Left colon (tissue), 2 donors: ENCODE results near the gene MS4A6E. TPM values are rescaled to one million over a fixed set of nuclear protein-coding genes. Genes with fewer than 3 reads are reported as not detected.

Experiments
- ATAC-seq: fragments of 200-7000 bp; cut with Tn5 transposase; one replicate; pipeline ENCODE4 v1.9.1; 2020; ENCODE audit warnings: mild to moderate bottlenecking, moderate library complexity
- DNase-seq, 2 donors: peaks; one replicate each; pipeline ENCODE4 v3.0.0-alpha.2; 2020
- intact Hi-C, 2 donors: fragments of 100-400 bp; cut with DNase I in 1 of 2; cut with micrococcal nuclease in 1 of 2; formaldehyde crosslinking; loops; one replicate each; pipeline versions ENCODE4 v1.11.2 to v1.14.0; 2022; cut with DNase I, micrococcal nuclease
- total RNA-seq, 2 donors: library from RNA; stranded (reverse); fragmentation: NEBNext Ultra II Directional; extraction: Animal tissue kit (Norgen Biotek cat#: 25700); gene quantifications; one replicate each; pipeline ENCODE4 v1.2.1, GENCODE V29; 2021
- donor health status: DM: no; HTN: no; CAD: no.
- donor health status: DM: yes; HTN: yes; CAD: no.

Gene MS4A6E
- total RNA-seq, 2 donors from 2014 or later = not detected

DNA sequence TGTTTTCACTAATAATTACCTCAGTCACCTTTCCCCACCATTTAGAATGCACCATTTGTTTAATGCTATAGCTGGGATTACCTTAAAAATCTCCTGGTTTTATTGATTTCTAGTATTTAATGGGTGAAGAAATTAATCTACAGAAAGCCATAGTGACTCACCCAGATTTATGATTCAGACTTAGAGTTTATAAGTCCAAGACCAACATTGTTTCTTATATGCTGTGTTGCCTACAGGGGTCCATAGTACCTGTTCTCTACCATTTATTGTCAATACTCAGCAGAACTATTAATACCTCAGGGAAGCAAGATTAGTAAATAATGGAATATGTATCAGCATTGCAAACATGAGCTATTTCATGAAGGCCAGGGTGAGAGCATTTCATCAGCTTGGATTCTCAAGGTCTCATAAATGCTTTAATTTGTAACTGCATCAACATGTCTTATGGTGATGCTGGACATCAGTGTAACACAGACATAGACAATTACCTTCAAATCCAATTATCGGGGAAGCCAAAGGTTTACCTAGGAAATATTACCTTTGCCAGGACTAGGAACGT, 43.3 kb downstream of the MS4A6E start:
- DNase-seq (no peak), ATAC-seq (peak; percentile 20)
- intact Hi-C loops = no loop called here

DNA sequence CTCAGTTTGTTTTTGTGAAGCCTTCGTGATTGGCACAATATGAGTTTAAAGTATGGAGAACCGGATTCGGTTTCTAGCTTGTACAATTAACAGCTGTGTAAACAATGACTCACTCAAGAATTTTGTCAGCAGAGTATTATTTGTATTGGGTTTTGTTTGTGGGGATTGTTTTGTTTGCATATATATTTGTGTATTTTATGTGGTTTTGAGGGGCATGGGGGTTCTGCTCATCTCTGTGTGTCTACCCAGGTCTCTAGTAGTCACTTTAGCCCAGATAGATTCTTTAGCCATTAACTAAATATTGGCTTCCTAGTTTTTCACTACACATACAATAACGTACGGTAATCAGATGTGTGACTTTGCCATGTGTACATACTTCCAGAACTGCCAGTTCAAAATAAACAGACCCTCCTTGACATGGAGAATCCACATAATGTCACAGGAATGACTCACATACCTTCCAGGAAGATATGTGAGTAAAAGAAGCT, 43.8 kb downstream of the MS4A6E start:
- DNase-seq = no peak
- peak; percentile 85 for ATAC-seq
- intact Hi-C loops = no loop called here

DNA sequence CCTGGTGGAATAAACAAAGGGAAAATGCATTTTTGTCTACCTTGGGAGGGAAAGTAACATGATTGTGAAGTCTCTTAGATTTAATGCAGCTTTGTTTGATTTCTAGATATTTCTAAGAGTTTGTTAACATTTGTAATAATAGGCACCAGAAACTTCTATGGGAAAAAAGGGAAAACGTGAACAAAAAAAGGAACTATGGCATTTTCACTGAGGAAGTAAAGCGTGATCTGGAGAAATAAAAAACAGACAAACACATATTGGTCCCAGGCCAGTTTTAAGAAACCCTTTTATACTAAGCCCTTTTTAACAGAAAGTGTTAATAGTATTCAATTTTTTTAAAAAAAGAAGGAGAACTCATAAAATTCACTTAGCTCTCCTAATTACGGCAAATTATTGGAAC, 44.3 kb downstream of the MS4A6E start:
- DNase-seq (no peak), ATAC-seq (no peak)
- intact Hi-C loops = no loop called here

DNA sequence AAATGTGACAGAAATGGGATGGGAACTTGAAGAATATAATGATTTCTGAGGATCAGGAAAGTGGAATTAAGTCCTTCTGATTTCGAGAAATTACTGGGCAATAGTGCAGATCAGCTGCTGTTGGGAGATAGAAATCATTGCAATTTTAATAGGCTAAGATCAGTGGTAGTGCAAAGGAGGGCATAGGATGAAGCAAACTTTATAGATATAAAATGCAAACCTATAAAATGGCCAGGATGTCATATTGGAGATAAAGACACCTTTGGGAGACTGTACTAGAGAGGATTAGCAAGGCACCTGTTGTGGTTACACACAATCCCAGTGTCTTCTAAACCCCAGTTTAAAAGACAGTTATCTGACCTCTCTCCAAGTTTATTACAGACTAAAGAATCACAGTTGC, 44.8 kb downstream of the MS4A6E start:
- ATAC-seq = no peak
- intact Hi-C loops = no loop called here
- DNase-seq = no peak

DNA sequence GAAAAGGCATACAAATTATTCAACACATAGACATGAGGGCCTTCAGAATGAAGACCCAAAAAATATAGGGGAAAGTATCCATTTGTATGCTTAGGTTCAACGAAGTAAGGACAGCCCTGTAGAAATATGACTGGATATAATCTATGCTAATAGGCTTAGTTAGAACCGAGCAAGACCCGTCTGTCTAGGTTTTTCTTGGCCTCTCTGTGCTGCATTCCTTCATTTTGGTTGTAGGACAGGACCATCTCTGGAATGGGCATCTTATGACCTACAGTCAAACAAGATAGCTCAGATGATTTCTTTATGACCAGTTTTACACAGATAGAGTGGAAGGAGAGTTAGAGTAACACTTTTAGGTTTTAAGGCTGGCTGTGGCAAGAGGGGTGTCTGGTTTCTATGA, 45.7 kb downstream of the MS4A6E start:
- no peak for DNase-seq
- no peak for ATAC-seq
- intact Hi-C loops = no loop called here

DNA sequence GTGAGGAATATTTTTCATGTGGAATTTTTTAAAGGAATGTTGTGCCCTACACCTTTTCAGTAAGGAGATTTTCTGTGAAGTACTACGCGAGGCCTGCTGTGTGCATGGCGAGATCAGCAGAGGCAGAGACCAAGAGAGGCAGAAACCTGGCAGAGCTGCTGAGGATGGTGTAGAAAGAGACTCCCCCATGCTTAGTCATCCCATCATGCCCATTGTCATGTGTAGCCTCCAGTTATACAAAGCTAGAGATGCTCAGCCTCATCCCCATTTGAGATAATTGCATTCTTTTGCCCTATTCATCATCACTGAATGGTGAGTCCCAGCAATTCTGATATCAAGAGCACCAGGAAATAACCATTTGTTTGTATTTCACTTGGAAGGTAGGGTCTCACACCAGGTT, 48.3 kb downstream of the MS4A6E start:
- ATAC-seq (no peak), DNase-seq (no peak)
- intact Hi-C loops = no loop called here

DNA sequence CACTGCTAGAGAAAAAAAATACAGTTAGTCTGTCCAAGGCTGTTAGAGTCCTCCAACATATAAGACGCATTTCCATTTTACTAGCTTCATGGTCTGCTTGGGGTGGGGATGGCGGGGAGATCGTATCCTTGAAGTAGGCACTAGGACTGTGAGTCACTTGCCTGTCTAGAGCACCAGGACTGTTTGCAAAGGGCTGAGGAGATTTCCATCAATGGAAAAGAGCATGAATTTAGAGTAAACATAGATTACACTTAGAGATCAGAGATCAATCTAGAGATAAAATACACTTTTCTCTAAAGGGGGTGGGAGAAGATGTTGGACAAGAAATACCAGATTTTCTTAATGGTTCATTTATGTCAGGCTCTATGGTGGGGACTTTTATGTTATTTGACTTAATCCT, 49.5 kb downstream of the MS4A6E start:
- intact Hi-C loops = no loop called here
- no peak for ATAC-seq
- no peak for DNase-seq

DNA sequence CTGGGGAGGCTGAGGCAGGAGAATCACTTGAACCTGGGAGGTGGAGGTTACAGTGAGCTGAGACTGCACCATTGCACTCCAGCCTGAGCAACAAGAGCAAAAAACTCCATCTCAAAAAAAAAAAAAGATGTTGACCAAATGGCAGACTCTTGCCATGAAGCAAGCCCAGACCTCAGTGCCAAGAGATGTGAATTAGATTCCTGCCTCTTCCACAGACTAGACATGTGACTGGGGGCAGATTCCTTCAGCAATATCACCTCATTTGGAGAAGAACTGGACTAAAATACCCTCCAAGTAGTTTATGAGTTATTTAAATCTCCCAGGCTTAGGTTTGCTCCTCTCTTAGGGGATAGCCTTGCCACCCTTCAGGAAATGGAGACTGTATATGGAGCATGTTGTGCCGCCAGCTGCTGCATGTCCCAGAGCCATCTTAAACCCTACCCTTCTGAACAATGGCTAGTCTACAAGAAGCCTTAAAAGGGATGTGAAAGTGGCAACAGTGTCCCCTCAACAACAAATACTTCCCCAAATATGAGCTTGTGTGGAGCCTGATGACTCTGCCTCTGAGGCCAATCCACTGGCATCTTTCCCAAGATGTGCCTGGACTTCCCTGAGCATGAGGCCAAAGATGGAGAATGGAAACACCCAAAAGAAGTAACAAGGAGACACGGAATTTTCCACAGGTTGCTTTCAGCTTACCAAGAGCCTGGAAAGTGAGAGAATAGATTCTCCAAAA, 50.5 kb downstream of the MS4A6E start:
- intact Hi-C loops = no loop called here
- ATAC-seq = no peak
- DNase-seq = peak; percentile 31 to 56

DNA sequence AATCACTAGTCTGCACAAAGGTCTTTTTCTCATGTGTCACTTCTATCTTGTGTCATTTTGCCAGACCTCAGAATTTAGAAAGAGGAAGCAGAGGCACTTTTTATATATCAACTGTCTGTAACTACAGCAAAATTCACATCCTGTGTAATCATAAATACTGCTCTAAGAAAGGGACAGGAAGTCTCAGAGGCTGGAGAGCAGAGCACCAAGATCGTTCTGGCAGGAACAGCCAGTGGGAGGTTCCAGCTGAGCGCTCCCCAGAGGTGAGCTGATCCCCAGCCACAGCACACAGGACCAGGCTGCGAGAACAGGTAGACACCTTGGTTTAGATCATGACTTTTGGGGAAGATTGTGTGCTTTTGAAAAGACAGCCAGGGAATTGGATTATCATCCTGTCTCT, 51.3 kb downstream of the MS4A6E start, which contains the start of gene MS4A7:
Gene MS4A7 (plus strand): TSS at position 179 of the 400 bp plus-strand sequence. CDS start 4,610 bp downstream, outside the sequence.
- intact Hi-C loops = no loop called here
- peak; percentile 27 for ATAC-seq
- peak in 1 of 2 donors; percentile 38 for DNase-seq

DNA sequence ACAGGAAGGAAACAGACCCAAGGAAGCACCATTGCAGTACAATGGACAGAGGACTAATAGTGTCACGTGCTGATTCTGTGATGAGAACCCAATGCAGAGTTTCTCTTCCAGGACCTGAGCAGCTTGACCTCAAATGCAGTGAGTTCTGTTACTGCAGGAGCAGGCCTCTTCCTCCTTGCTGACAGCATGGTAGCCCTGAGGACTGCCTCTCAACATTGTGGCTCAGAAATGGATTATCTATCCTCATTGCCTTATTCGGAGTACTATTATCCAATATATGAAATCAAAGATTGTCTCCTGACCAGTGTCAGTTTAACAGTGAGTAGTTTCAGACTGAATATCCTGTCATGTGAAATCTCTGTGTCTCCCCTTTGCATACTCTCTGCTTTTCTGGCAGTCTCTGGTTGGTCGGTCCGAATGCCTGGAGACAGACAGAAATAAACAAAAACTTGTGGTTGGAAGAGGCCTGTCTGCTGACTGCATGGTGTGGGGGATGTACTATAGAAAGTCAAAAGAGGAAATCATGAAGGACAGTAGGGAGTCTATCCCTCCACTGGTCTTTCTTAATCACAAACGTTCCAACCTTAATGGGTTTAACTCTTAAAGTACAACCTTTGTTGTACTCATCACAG, 62.3 kb downstream of the MS4A6E start:
- DNase-seq (no peak), ATAC-seq (no peak)
- intact Hi-C loops = no loop called here

DNA sequence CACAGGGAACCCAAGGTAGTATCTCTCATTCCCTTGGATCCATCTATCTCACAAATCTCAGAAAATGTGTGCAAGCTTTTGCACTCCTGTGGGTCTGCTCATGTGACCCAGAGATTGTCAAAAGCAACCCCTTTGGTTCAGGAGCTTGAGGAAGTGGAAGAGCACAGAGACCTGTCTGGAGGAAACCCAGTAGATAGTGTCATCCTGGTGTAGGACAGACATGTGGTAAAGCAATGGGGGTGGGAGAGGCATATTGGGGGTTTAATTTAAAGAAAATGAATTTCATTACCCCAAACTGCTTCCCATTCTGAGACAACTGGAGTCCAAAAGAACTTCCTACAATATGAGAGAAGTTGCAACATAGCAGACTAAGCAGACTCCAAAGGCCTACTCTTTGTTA, 63.4 kb downstream of the MS4A6E start:
- ATAC-seq (no peak), DNase-seq (no peak)
- intact Hi-C loops = no loop called here

Other genes with a start within 250 kb of the MS4A6E start
- gene MS4A2, start 238.6 kb upstream of the MS4A6E start, total RNA-seq = 1 to 10 TPM in 1 of 2 donors, under 1 TPM in 1; 0.55 to 2.9 TPM
- gene MS4A6A, start 144.2 kb upstream of the MS4A6E start, total RNA-seq = 10 to 100 TPM; 20.2 to 57.3 TPM
- 1 to 10 TPM; 1.1 to 3.0 TPM for gene MS4A4E, start 84.1 kb upstream of the MS4A6E start, total RNA-seq
- 10 to 100 TPM in 1 of 2 donors, 1 to 10 TPM in 1; 7.6 to 16.8 TPM for gene MS4A4A, start 46.6 kb upstream of the MS4A6E start, total RNA-seq
- 10 to 100 TPM in 1 of 2 donors, 1 to 10 TPM in 1; 9.8 to 38.3 TPM for gene MS4A7, start 51.3 kb downstream of the MS4A6E start, total RNA-seq
- gene MS4A14, start 69.2 kb downstream of the MS4A6E start, total RNA-seq = 1 to 10 TPM in 1 of 2 donors, under 1 TPM in 1; 0.40 to 1.7 TPM
- not detected for gene MS4A5, start 102.3 kb downstream of the MS4A6E start, total RNA-seq
- 1 to 10 TPM; 1.6 to 3.1 TPM for gene MS4A1, start 128.6 kb downstream of the MS4A6E start, total RNA-seq
- gene MS4A12, start 165.5 kb downstream of the MS4A6E start, total RNA-seq = 100 to 1,000 TPM; 591 to 666 TPM
- not detected for gene MS4A13, start 188.1 kb downstream of the MS4A6E start, total RNA-seq